Fibroblast of pulmonary artery (primary cell): ENCODE results near the gene SLC5A1.

Source experiments
- DNase-seq: peaks from one replicate; pipeline ENCODE4 v3.0.0-alpha.2; 2010; ENCODE audit warnings: low read depth
- H3K4me3 ChIP-seq: replicated peaks from 2 replicates; pipeline ENCODE4 v1.5.1; 2011; ENCODE audit warnings: low read depth, mild to moderate bottlenecking, control low read depth, low read length, moderate library complexity
- CTCF ChIP-seq: IDR thresholded peaks from 2 replicates; pipeline ENCODE4 v1.5.1; 2011; ENCODE audit warnings: mild to moderate bottlenecking, control low read depth, low read length, inconsistent platforms; ENCODE audit errors: missing control alignments

Gene SLC5A1

GRCh38 chr22:32075997-32076760 is 33.1 kb downstream of the SLC5A1 start:
- DNase-seq, result no peak
- TF ChIP-seq CTCF, result no peak
- no peak overlapping the region for H3K4me3 ChIP-seq

GRCh38 chr22:32076761-32077084 is 33.7 kb downstream of the SLC5A1 start:
- no peak overlapping the region for H3K4me3 ChIP-seq
- no peak for TF ChIP-seq CTCF
- peak; percentile 8 for DNase-seq

GRCh38 chr22:32077151-32077550 is 34.1 kb downstream of the SLC5A1 start:
- no peak for DNase-seq
- TF ChIP-seq CTCF, result no peak
- no peak overlapping the region for H3K4me3 ChIP-seq

- TF ChIP-seq CTCF, result no peak
- peak; percentile 77 for DNase-seq
- no peak overlapping the region for H3K4me3 ChIP-seq
These were observed 36.3 kb downstream of the SLC5A1 start for GRCh38 chr22:32079130-32080089.

- peak; percentile 72 for DNase-seq
- peak; percentile 82 for TF ChIP-seq CTCF
- H3K4me3 ChIP-seq, result no peak overlapping the region
These were observed 37.8 kb downstream of the SLC5A1 start for GRCh38 chr22:32080904-32081303.

- H3K4me3 ChIP-seq, result no peak overlapping the region
- no peak for DNase-seq
- TF ChIP-seq CTCF, result no peak
These were observed 39.3 kb downstream of the SLC5A1 start for GRCh38 chr22:32082331-32082730.

- H3K4me3 ChIP-seq, result no peak overlapping the region
- TF ChIP-seq CTCF, result no peak
- no peak for DNase-seq
These were observed 39.9 kb downstream of the SLC5A1 start for GRCh38 chr22:32083000-32083399.
